H9 (cell line): Measurements from ENCODE around the gene SUMF1. TPM values are rescaled to one million over a fixed set of nuclear protein-coding genes. Genes with fewer than 3 reads are reported as not detected.

ENCODE experiments used
- DNase-seq: peaks from one replicate; pipeline ENCODE4 v3.0.0-alpha.2; 2017
- H2AFZ ChIP-seq: one replicate; pipeline ENCODE4 v1.6.1; 2013; ENCODE audit warnings: mild to moderate bottlenecking, low read length, control low read depth, moderate library complexity
- H2AK5ac ChIP-seq: 2 replicates; pipeline ENCODE4 v1.6.1; 2013; ENCODE audit warnings: low read length, control low read depth, mixed read lengths; ENCODE audit not compliant: insufficient read length
- H2BK120ac ChIP-seq: one replicate; pipeline ENCODE4 v1.6.1; 2013; ENCODE audit warnings: low read depth, mild to moderate bottlenecking, low read length, control low read depth, inconsistent platforms; ENCODE audit not compliant: poor library complexity, severe bottlenecking
- H2BK12ac ChIP-seq: 2 replicates; pipeline ENCODE4 v1.6.1; 2013; ENCODE audit warnings: low read length, control low read depth, mixed read lengths, low read depth; ENCODE audit not compliant: insufficient read length
- H2BK15ac ChIP-seq: 2 replicates; pipeline ENCODE4 v1.6.1; 2013; ENCODE audit warnings: low read depth, low read length, control low read depth
- H2BK20ac ChIP-seq: one replicate; pipeline ENCODE4 v1.6.1; 2013; ENCODE audit warnings: low read depth, mild to moderate bottlenecking, low read length, control low read depth, inconsistent platforms; ENCODE audit not compliant: poor library complexity, severe bottlenecking
- H2BK5ac ChIP-seq: 2 replicates; pipeline ENCODE4 v1.6.1; 2013; ENCODE audit warnings: low read length, control low read depth, mixed read lengths; ENCODE audit not compliant: insufficient read length
- H3K14ac ChIP-seq: 2 replicates; pipeline ENCODE4 v1.6.1; 2013; ENCODE audit warnings: low read length, control low read depth; ENCODE audit not compliant: insufficient read depth
- H3K18ac ChIP-seq: 2 replicates; pipeline ENCODE4 v1.6.1; 2013; ENCODE audit warnings: low read depth, mild to moderate bottlenecking, mixed read lengths, low read length, control low read depth; ENCODE audit not compliant: insufficient read length
- H3K23ac ChIP-seq: 2 replicates; pipeline ENCODE4 v1.6.1; 2013; ENCODE audit warnings: low read length, control low read depth, mixed read lengths, low read depth; ENCODE audit not compliant: insufficient read length
- H3K23me2 ChIP-seq: 2 replicates; pipeline ENCODE4 v1.6.1; 2013; ENCODE audit warnings: low read depth, mild to moderate bottlenecking, mixed read lengths, low read length, control low read depth; ENCODE audit not compliant: insufficient read length, poor library complexity, severe bottlenecking
- H3K27ac ChIP-seq: 2 replicates; pipeline ENCODE4 v1.5.1; 2013; ENCODE audit warnings: low read length, control low read depth, mixed read lengths, low read depth; ENCODE audit not compliant: insufficient read length
- H3K27me3 ChIP-seq: 2 replicates; pipeline ENCODE4 v1.6.1; 2013; ENCODE audit warnings: low read length, control low read depth, inconsistent platforms; ENCODE audit not compliant: insufficient read depth
- H3K4ac ChIP-seq: 2 replicates; pipeline ENCODE4 v1.6.1; 2013; ENCODE audit warnings: low read depth, mild to moderate bottlenecking, control low read depth, inconsistent platforms, low read length, moderate library complexity
- H3K4me1 ChIP-seq: 2 replicates; pipeline ENCODE4 v1.6.1; 2013; ENCODE audit warnings: low read length, control low read depth, inconsistent platforms; ENCODE audit not compliant: insufficient read depth
- H3K4me2 ChIP-seq: 2 replicates; pipeline ENCODE4 v1.6.1; 2013; ENCODE audit warnings: low read length, control low read depth, mixed read lengths; ENCODE audit not compliant: insufficient read length, insufficient read depth
- H3K56ac ChIP-seq: 2 replicates; pipeline ENCODE4 v1.6.1; 2013; ENCODE audit warnings: low read depth, mild to moderate bottlenecking, mixed read lengths, low read length, control low read depth; ENCODE audit not compliant: insufficient read length
- H3K79me1 ChIP-seq: 2 replicates; pipeline ENCODE4 v1.6.1; 2013; ENCODE audit warnings: low read depth, mild to moderate bottlenecking, moderate library complexity, low read length, control low read depth, inconsistent platforms; ENCODE audit not compliant: insufficient read depth, poor library complexity, severe bottlenecking
- H3K79me2 ChIP-seq: 2 replicates; pipeline ENCODE4 v1.6.1; 2013; ENCODE audit warnings: low read length, control low read depth, inconsistent platforms; ENCODE audit not compliant: insufficient read depth
- H3K9ac ChIP-seq: 2 replicates; pipeline ENCODE4 v1.6.1; 2013; ENCODE audit warnings: low read length, control low read depth, mixed read lengths; ENCODE audit not compliant: insufficient read length; ENCODE audit errors: extremely low read depth
- H3K9me3 ChIP-seq: one replicate; pipeline ENCODE4 v1.6.1; 2013; ENCODE audit warnings: low read depth, low read length, inconsistent platforms; ENCODE audit not compliant: control insufficient read depth
- H3T11ph ChIP-seq: one replicate; pipeline ENCODE4 v1.6.1; 2013; ENCODE audit warnings: mild to moderate bottlenecking, low read length, control low read depth, inconsistent platforms
- H4K20me1 ChIP-seq: one replicate; pipeline ENCODE4 v1.6.1; 2013; ENCODE audit not compliant: control insufficient read depth, insufficient read length, insufficient read depth
- H4K5ac ChIP-seq: 2 replicates; pipeline ENCODE4 v1.6.1; 2013; ENCODE audit warnings: low read depth, mild to moderate bottlenecking, mixed read lengths, low read length, control low read depth; ENCODE audit not compliant: insufficient read length
- H4K8ac ChIP-seq: replicated peaks from 2 replicates; pipeline ENCODE4 v1.6.1; 2013; ENCODE audit warnings: low read length, control low read depth, mixed read lengths, low read depth; ENCODE audit not compliant: insufficient read length
- H4K91ac ChIP-seq: 2 replicates; pipeline ENCODE4 v1.6.1; 2013; ENCODE audit warnings: low read depth, mild to moderate bottlenecking, moderate library complexity, mixed read lengths, low read length, control low read depth; ENCODE audit not compliant: insufficient read length
- H3K27ac Mint-ChIP-seq, 3 experiments: 2 replicates in 2 of 3; 3 replicates in 1 of 3; pipeline ENCODE4 v1.8.0; 2020 to 2021; ENCODE audit warnings: mixed read lengths in 3 of 3, mild to moderate bottlenecking in 1 of 3, moderate library complexity in 1 of 3
- H3K27me3 Mint-ChIP-seq: 2 replicates; pipeline ENCODE4 v1.8.0; 2021; ENCODE audit warnings: low read depth, mild to moderate bottlenecking, moderate library complexity, mixed read lengths
- H3K36me3 Mint-ChIP-seq, 3 experiments: 2 replicates in 2 of 3; 3 replicates in 1 of 3; pipeline ENCODE4 v1.8.0; 2020 to 2021; ENCODE audit warnings: low read depth in 3 of 3, mixed read lengths in 3 of 3; ENCODE audit not compliant: insufficient read depth in 1 of 3
- H3K4me1 Mint-ChIP-seq, 2 experiments: 2 replicates each; pipeline ENCODE4 v1.8.0; 2020; ENCODE audit warnings: mixed read lengths in 2 of 2
- H3K4me3 Mint-ChIP-seq, 2 experiments: 2 replicates in 1 of 2; 3 replicates in 1 of 2; pipeline ENCODE4 v1.8.0; 2020 to 2021; ENCODE audit warnings: mild to moderate bottlenecking in 2 of 2, mixed read lengths in 2 of 2, moderate library complexity in 1 of 2
- H3K9me3 Mint-ChIP-seq, 2 experiments: 2 replicates in 1 of 2; 3 replicates in 1 of 2; pipeline ENCODE4 v1.8.0; 2020; ENCODE audit warnings: mild to moderate bottlenecking in 2 of 2, mixed read lengths in 2 of 2, moderate library complexity in 1 of 2
- WGBS: extraction: QIAGEN DNeasy Blood & Tissue Kit; methylation state at CpG from one replicate; pipeline ENCODE4 v1.1.7; 2013; ENCODE audit warnings: missing lambda C conversion rate, low lambda C conversion rate, mixed read lengths; ENCODE audit not compliant: insufficient read length; ENCODE audit errors: extremely low coverage; 5-methylcytosine and 5-hydroxymethylcytosine counted together
- total RNA-seq: library from RNA; stranded (reverse); gene quantifications from 2 replicates; pipeline ENCODE4 v1.2.1, GENCODE V29; 2021
- TF ChIP-seq, protein P1 (sequence below): fragments of 200-600 bp; sonication (generic); conservative IDR thresholded peaks from 3 replicates; pipeline ENCODE4 v1.8.0; 2021; ENCODE audit warnings: antibody characterized with exemption, mild to moderate bottlenecking

The SUMF1 gene
- total RNA-seq, 1 experiment from 2014 or later: 9.5 TPM

- H3K4me1 ChIP-seq: peaks cover 4% of the 10 kb centered on the region; the same call in 1 of the 2 replicates
- H3K79me2 ChIP-seq: no peaks in the 10 kb centered on the region
- WGBS: no CpG with 5 or more reads among the region's 3 CpGs
- H3K79me1 ChIP-seq: no peaks in the 10 kb centered on the region
- no peaks in the 10 kb centered on the region for H3K27me3 Mint-ChIP-seq
- H3K4me3 Mint-ChIP-seq: no peak overlapping the region
- no peaks in the 10 kb centered on the region for H3K9me3 ChIP-seq
- no peak overlapping the region for H3T11ph ChIP-seq
- H3K9me3 Mint-ChIP-seq: peaks cover 0 to 4% of the 10 kb centered on the region in 2 experiments; a peak in 2 of 5 replicates
- H4K8ac ChIP-seq: no peak overlapping the region
- H3K27ac Mint-ChIP-seq: no peak overlapping the region
- TF ChIP-seq, protein P1, sequence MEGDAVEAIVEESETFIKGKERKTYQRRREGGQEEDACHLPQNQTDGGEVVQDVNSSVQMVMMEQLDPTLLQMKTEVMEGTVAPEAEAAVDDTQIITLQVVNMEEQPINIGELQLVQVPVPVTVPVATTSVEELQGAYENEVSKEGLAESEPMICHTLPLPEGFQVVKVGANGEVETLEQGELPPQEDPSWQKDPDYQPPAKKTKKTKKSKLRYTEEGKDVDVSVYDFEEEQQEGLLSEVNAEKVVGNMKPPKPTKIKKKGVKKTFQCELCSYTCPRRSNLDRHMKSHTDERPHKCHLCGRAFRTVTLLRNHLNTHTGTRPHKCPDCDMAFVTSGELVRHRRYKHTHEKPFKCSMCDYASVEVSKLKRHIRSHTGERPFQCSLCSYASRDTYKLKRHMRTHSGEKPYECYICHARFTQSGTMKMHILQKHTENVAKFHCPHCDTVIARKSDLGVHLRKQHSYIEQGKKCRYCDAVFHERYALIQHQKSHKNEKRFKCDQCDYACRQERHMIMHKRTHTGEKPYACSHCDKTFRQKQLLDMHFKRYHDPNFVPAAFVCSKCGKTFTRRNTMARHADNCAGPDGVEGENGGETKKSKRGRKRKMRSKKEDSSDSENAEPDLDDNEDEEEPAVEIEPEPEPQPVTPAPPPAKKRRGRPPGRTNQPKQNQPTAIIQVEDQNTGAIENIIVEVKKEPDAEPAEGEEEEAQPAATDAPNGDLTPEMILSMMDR: no peak
- H3K4me2 ChIP-seq: no peak overlapping the region
- DNase-seq: no peak
- no peaks in the 10 kb centered on the region for H3K23me2 ChIP-seq
- no peak overlapping the region for H2BK12ac ChIP-seq
- peaks cover 16 to 21% of the 10 kb centered on the region in 2 experiments for H3K4me1 Mint-ChIP-seq
- H3K36me3 Mint-ChIP-seq: peaks cover 5 to 10% (median 7%) of the 10 kb centered on the region in 3 experiments; a peak in 5 of 7 replicates
- H2BK120ac ChIP-seq: no peak overlapping the region
- no peak overlapping the region for H2BK20ac ChIP-seq
- no peaks in the 10 kb centered on the region for H3K27me3 ChIP-seq
- no peak overlapping the region for H2BK15ac ChIP-seq
- H3K23ac ChIP-seq: no peak overlapping the region
- no peak overlapping the region for H3K27ac ChIP-seq
- no peak overlapping the region for H3K18ac ChIP-seq
- no peak overlapping the region for H3K9ac ChIP-seq
- no peak overlapping the region for H3K4ac ChIP-seq
- H2AFZ ChIP-seq: no peak overlapping the region
- H4K5ac ChIP-seq: no peak overlapping the region
- no peak overlapping the region for H2BK5ac ChIP-seq
- no peak overlapping the region for H3K14ac ChIP-seq
- H2AK5ac ChIP-seq: no peak overlapping the region
- no peak overlapping the region for H4K91ac ChIP-seq
- H4K20me1 ChIP-seq: no peaks in the 10 kb centered on the region
- H3K56ac ChIP-seq: no peak overlapping the region
These were observed 73.0 kb downstream of the SUMF1 start for GRCh38 chr3:4394048-4394447.
